Hematopoietic multipotent progenitor cell treated with erythropoietin and hydrocortisone succinate and interleukin-3 and kit ligand, for 17 days (in vitro differentiated cells): ENCODE results near the gene WNT9A.

ENCODE experiments used
- DNase-seq: peaks from one replicate; pipeline ENCODE4 v3.0.0-alpha.2; 2015; ENCODE audit warnings: low spot score

Gene WNT9A

GRCh38 chr1:227954163-227954850, 6.6 kb upstream of the WNT9A start:
- DNase-seq = no peak

DNA sequence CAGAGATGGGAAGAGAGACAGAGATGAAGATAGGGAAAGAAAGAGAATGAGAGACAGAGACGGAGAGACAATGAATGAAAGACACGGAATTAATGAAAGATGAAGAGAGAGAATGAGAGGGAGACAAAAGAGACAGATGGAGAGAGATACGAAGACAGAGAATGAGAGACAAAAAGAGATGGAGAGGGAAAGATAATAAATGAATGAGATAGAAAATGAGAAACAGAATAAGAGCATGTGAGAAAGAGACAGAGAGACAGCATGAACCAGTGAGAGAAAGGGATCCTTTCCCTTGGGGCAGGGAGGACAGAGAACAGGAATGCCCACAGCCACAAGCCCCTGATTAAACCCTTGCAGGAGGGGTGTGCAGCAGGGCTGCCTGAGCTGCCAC, 5.3 kb upstream of the WNT9A start:
- no peak for DNase-seq

DNA sequence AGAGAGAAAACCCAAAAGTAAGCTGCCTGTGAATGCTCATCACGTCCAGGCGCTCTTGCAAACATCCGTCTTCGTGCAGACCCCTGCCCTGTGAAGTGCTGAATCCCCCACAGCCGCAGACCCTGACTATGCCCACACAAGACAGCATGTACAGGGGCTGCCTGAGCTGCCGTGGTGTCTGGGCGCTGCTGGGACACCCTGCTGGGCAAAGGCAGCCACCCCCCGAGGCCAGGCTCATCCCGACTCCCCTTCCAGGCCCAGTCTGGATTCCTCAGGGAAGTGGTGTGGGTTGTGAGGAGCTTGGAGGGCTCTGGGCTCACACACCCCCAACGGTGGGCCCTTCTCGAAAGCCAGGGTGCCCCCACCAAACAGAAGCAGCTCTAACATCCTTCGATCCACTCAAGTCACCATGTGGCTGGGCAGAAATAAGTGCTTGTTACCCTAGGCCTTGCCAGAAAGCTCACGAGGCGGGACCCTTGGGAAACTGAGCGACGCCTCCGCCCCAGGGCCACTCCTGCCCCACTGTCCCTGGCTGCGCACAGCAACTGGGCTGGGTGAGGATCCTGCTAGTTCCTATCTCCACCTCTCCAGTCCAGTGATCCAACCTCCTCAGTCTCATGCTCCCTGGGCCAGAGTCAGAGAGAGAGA, 4.8 kb upstream of the WNT9A start:
- DNase-seq = no peak

- DNase-seq = no peak
These were observed 4.1 kb upstream of the WNT9A start for GRCh38 chr1:227951624-227952373.

GRCh38 chr1:227950735-227951346, 3.1 kb upstream of the WNT9A start:
- DNase-seq = no peak

- no peak for DNase-seq
These were observed 2.4 kb upstream of the WNT9A start for GRCh38 chr1:227949954-227950734.

- no peak for DNase-seq
These were observed 1.7 kb upstream of the WNT9A start for GRCh38 chr1:227949341-227949921.

GRCh38 chr1:227948493-227949260, 945 bp upstream of the WNT9A start:
- no peak for DNase-seq

DNA sequence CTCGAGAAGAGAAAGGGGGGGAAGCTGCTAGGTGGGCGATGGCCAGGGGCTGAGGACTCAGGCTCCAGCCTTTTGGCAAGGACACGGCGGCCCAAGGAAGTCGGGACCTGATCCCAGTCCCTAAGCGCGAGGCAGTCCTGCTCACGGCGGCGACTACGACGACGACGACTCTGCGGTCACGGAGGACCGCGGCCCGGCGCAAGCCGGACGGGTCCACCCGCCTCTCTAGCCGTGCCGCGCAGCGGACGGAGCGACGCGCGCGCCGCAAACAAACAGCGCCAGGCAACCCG, 401 bp downstream of the WNT9A start:
- no peak for DNase-seq

DNA sequence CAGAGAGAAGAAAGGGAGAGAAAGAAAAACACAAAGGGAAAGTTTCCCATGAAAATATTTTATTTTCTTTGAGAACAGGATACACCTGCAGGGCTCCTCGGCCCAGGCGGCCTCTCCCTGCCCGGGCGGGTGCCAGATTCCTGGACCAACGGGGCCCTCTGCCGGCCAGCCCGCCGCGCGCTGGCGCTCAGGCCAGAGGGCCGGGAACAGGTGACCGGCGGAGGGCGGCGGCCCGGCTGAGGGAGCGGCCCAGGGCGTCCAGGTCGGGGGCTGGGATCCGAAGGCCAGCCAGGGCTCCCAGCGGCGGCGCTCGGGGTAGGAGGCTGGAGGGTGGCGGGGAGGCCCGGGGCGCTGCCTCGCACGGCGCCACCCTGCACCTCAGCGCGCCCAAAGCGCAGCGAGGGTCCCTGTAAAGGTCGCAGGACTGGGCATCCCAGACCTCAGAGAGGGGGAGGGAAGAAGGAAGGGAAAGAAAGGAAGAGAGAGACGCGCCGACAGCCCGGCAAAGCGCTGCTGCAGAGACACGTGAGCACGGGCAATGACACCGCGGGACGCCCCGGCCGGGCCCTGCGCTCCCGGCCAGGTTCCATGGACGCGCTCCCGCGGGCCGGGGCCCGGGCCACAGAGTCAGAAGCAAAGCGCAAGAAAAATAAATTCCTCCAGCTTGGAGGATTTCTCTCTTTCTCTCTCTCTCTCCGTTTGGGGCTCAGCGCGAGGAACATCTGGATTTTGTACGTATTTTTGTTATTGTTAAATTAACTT, 927 bp downstream of the WNT9A start:
- no peak for DNase-seq

DNA sequence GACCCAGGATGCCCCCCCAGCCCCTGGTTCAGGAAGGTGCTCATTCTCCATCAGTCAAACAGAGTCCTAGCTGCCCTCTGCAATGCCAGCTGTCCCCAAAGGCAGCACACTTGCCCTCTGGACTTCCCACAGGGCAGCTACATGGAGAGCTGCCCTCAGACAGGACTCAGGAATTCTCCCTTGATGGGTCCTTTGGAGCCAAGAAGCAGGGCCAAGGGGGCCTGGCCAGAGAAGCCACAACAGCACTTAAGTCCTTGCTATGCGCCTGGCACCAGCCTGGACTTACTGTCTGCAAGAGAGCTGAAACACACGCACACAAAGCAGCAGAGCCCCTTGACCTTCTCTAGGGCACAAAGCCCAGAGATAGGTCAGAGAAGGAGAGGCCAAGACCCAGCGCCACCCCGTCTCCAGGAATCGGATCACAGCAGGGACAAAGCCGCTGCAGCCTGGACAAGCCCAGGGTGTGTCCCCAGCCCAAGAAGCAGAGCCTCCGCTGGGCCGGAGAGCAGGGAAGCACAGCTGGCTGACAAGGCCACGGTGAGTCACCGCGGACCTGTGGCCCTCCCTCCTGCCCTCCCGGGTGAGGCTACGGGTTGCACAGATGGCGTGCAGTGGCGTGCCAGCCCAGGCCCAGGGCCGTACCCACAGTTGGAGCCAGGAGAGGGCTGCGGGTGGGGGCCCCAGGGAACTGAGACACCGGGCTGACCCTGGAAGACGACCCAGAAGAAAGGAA, 1.7 kb downstream of the WNT9A start:
- no peak for DNase-seq

DNA sequence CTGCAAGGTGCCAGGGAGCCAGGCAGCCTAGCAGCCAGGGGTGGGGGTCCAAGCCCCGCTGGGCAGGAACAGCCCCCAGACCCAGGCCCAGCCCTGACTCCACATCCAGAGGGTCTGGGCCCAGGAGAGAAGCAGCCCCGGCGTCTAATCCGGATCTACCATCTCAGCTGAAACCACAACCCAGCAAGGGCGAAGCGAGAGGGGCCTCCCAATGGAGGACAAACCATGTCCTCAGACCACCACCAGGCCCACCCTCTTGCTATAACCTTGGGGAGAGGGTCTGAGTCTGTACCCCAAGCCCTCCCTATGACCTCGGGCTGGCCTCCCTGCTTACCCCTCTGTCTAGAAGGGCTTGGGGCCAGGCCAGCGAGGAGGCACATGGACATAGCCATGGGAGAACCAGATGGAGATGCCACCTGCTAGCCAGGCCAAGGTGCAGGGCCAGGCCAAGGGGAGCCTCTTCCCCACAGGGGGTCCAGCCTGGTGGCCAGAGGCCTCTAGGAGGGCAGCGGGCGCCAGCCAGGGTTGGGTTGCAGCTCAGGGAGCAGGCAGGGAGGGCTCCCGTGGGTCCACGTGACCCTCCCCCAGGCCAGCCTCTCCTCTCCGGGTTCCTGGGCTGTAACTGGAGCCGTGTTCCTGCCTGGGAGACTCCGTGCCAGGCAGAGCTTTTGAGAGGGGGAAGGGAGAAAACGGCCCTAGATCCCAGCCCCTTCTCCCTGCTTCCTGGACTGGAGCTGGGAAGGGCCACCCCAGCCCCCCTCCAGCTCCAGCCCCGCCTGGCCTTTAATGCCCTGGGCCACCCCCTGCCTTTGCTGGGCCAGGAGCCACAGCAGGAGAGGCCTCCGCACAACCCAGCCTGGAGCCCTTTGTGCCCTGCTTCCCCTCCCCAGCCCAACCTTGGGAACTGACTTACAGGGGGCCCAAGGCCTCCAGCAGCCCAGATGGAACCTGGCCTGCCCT, 2.5 kb downstream of the WNT9A start:
- no peak for DNase-seq

- no peak for DNase-seq
These were observed 3.4 kb downstream of the WNT9A start for GRCh38 chr1:227944090-227944930.

- no peak for DNase-seq
These were observed 4.2 kb downstream of the WNT9A start for GRCh38 chr1:227943381-227944089.

- no peak for DNase-seq
These were observed 4.9 kb downstream of the WNT9A start for GRCh38 chr1:227942716-227943261.

DNA sequence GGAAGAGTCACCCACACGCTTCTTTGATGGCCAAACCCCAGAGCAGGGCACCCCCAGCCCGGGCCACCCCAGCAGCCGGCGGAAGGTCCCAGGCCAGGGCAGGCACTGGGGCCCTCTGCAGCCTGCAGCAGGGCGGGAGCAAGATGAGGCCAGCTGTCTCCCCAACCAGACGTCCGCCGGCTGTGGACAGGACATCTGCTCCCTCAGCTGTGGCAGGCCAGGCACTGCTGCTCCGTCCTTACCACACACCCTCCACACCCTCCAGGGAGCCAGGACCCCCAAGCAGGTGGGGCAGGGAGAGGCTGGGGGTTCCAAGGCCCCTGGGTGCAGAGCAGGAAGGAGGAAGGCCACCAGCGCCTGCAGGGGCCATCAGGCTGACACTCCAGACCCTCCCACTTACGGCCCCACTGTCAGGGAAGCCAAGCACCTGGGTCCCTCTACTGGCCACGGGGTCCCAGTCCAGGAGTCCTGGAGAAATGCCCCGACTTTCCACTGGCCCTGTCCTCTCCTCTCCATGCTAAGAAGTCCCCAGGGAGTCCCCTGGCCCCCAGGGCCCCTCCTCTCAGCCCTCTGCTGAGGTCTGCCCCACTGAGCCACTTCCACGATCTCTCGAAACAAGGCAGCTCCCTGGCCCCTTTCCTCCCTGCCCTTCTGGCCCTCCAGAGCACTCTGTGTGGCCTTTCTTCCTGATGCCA, 5.6 kb downstream of the WNT9A start:
- DNase-seq = no peak
